A204.1 (cell line): ENCODE results near the gene OR2T8.

Experiments used
- FAIRE-seq: peaks from 2 replicates; lab custom pipeline; 2012; peaks lifted over from hg19 to GRCh38; lab: Jason Lieb, UNC

The OR2T8 gene, protein sequence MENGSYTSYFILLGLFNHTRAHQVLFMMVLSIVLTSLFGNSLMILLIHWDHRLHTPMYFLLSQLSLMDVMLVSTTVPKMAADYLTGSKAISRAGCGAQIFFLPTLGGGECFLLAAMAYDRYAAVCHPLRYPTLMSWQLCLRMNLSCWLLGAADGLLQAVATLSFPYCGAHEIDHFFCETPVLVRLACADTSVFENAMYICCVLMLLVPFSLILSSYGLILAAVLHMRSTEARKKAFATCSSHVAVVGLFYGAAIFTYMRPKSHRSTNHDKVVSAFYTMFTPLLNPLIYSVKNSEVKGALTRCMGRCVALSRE

DNA sequence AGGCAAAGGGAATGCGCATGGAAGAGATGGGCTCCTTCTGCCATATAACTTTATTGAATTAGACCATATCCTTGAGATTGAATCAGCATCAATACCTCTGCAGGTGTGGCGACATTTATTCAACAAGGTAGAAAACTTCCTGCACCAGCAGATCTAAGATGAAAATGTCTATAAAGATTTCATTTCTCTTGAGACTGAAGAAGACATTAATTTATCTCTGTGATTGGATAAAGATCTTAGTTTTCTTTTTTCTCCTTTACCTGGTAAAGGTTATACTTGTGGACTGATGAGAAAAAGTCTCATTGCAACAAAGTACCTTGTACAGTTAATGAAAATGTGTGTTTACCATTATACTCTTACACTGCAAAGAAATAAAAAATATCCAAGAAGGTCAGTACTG lies at the start of gene OR2T8:
TSS of gene OR2T8 (plus strand) at position 301 of the 400 bp plus-strand sequence. CDS start 766 bp downstream, outside the sequence.
- FAIRE-seq, result no peak

DNA sequence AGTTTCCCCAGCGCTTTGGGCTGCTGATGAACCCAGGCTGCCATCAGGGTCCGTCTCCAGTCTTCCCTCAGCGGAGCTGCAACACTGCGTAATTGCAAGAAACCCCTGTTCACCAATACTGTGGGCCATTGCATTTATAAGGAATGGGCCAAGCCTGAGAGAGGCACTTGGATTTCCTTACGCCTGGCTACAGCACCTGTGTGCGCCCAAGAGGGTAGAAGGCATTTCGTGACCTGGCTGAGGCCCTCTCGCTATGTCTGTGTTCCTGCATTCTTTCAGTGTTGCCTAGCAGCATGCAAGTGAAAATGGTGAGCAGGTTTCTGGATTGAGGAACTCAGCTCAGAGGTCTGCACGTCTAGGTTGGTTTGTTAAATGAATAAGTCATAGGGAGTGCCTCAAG lies 36.7 kb upstream of the OR2T8 start:
- FAIRE-seq, result no peak

DNA sequence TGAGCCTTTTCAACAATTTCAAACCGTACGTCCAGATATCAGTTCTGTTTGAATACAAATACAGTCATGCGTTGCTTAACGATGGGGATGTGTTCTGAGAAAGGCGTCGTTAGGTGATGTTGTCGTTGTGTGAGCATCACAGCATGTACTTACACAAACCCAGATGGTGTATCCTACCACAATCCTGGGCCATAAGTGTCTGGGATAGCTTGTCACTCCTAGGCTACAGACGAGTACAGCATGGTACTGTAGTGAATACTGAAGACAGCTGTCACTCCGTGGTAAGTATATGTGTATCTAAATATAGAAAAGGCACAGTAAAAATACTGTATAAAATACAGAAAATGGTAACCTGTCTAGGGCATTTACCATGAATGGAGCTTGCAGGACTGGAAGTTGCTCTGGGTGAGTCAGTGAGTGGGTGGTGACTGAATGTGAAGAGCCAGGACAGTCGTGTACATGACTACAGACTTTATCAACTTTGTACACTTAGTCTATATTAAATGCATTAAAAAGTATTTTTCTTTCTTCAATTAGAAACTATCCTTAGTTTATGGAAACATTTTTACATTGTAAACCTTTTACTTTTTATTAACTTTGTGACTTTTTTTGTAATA lies 35.1 kb upstream of the OR2T8 start:
- peak; percentile 49 for FAIRE-seq

DNA sequence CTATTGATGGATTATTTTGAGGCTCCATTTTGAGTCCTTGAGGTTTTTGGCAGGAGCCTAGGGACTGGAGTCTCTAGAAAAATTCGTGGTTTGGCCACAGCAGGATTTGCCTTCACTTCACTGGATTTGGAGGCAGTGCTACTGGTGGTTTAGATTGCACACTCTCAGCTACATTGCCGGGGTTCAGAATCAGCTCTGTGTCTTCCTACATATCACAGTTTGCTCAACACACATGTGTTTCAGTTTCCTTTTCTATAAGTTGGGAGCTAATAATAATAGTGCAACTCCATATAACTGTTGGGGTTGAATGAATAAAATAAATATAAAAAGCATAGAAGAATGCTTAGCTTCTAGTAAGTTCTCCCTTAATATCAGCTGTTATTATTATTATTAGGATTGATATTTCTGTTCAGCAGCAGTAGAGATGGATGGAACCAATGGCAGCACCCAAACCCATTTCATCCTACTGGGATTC lies 24.9 kb upstream of the OR2T8 start, which contains the start of gene OR2W3:
TSS of gene OR2W3 (plus strand) at position 425 of the 475 bp plus-strand sequence. CDS start at position 425, 0 bp downstream.
- FAIRE-seq, result no peak

DNA sequence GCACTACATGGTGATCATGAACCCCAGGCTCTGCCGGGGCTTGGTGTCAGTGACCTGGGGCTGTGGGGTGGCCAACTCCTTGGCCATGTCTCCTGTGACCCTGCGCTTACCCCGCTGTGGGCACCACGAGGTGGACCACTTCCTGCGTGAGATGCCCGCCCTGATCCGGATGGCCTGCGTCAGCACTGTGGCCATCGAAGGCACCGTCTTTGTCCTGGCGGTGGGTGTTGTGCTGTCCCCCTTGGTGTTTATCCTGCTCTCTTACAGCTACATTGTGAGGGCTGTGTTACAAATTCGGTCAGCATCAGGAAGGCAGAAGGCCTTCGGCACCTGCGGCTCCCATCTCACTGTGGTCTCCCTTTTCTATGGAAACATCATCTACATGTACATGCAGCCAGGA lies 24.1 kb upstream of the OR2T8 start:
- FAIRE-seq, result no peak

DNA sequence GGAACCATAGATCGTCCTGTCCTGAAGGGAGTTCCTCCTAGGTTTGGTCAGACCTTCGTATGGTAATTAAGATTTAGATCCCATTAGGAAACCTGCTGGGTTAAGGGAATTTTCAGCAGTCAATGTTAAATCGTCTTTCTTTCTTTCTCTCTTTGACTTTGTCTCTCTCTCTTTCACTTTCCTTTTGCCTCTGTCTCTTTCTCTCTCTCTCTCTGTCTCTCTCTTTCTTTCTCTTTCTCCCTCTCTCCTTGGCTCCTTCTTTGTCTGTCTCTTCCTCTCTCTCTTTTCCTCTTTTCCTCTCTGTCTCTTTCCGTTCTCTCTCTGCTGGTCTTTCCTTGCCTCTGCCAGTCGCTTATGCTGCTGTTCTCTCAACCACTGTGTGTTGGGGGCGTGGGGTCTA lies 15.9 kb upstream of the OR2T8 start:
- FAIRE-seq, result no peak

DNA sequence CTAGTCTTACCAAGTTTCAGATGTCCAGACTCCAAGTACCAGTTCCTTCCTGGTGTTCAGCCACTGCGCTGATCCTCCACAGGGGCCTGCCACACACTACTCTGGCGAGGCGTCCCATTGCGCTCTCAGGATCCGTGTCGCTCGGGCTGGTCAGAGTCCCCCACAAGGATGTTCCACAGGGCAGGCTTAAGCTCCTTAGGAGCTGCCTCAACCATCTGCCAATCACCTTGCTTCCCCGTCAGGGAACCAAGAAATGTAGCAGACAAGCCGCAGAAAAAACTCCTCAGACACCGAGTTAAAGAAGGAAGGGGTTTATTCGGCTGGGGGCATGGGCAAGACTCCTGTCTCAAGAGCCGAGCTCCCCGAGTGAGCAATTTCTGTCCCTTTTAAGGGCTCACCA lies 14.9 kb upstream of the OR2T8 start:
- FAIRE-seq, result no peak

DNA sequence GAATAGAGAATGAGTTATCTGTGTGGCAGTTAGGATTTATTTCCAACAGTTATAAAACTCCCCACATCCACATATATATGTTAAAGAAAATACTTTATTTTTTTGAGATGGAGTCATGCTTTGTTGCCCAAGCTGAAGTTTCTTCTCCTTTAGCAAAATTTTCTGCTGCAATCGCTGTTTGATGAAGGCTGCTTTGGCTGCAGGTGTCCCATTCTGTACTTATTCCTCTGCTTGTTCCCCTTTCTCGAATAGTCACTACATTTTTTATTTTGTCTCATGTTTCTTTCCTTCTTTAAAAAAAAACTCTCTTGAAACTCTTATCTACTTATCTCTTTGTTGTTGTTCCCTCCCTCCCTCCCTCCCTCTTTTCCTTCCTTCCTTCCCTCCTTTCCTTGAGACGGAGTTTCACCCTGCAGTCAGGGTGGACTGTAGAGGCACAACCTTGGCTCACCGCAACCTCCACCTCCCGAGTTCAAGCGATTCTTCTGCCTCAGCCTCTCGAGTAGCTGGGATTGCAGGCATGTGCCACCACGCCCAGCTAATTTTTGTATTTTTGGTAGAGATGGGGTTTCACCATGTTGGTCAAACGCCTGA lies 14.0 kb upstream of the OR2T8 start:
- no peak for FAIRE-seq

DNA sequence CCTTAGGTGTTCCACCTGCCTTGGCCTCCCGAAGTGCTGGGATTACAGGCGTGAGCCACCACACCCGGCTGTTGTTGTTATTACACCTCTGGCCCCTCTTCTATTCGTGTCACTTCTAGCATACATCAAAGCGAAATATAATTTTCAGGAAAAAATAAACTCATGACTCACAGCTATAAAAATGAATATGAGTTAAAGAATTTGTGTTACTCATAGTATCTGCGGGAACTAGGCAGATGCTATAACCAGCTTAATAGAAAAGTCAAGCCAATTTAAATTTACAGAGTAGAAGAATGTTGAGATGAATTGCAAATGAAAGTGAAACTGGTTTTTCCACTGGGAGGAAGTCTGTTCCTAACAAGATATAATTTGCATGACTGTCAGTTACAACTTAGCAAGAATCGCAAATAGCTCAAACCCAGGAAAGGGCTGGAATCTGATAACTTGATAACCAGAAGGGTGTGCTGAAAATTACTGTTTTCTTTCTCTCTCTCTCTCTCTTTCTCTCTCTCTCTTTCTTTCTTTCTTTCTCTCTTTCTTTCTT lies 13.5 kb upstream of the OR2T8 start:
- FAIRE-seq, result peak; percentile 99

DNA sequence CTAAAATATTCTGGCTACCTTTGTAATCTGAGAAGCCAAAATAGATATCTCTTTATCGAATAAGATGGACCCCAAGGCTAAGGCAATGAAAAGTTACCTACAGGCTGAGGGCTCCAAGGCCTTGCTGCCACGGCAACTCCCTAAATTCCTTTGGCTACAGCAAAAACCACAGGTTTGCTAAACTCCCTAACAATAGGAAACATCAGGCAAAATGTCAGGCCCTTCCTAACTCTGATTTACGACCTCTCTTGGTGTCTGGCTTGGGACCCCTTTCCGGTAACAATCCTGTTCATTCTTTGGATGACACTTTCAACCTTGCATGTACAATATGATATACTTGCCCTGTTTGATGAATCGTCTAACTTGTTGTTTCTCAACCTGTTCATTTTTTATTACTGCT lies 11.3 kb upstream of the OR2T8 start:
- no peak for FAIRE-seq

DNA sequence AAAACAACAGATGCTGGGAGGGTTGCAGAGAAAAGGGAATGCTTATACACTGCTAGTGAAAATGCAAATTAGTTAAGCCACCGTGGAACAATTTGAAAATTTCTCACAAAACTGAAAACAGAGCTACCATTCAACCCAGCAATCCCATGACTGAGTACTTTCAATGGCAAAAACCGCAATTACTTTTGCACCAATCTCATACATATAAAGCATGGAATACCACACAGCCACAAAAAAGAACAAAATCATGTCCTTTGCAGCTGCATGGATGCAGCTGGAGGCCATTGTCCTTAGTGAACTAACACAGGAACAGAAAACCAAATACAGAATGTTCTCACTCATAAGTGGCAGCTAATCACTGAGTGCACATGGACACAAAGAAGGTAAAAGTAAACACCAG lies 6.3 kb upstream of the OR2T8 start:
- FAIRE-seq, result no peak

DNA sequence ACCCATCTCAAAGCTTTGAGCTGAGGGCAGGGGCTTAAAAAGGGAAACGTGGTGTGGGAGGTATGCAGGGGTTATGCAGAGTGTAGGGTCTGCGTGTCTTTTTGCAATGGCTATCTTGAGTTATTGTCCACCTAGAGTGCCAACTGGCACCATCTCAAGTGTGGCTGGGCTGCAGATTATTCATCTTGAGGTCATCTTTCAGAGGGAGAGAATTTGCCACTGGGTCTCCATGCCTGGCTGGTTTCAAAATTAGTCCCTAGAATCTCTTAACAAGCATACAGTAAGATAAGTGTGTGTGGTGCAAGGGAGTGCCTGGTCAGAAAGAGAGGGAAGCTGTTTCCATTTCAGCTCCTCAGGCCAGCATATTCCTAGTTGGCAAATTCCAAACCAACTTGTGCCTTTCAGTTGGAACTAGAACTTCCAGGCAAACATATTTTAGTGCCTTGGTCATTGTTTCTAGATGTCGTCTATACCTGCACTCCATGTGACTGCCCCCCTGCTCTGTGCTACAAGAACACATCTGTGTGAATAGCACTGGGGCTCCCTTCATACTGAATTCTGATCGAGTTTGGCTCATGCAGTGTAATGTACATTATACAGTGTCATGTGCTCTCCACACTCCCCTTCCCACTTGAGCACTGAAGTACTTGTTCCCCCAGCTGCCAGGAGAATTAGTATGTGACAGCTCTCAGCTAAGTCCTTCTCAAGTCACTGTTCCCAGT lies 5.0 kb upstream of the OR2T8 start:
- FAIRE-seq, result no peak

DNA sequence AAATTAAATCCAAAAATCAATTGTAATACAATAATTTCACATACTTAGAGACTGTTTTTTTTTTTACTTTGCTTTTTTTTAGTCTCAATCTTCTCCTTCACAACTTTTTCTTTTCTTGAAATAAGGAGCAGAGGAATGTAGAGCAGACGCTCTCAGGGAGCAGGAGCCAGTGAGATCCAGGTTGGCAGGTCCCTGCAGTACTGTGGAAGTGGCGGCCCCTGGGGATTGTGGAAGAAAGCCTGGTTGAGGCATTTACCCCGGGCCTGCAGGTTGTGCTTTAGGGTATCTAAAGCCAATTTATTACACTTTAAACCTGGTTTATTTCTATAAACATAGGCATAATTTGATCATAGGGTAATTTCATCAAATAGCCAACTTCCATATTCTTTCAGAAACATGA lies 3.9 kb downstream of the OR2T8 start:
- FAIRE-seq, result no peak

DNA sequence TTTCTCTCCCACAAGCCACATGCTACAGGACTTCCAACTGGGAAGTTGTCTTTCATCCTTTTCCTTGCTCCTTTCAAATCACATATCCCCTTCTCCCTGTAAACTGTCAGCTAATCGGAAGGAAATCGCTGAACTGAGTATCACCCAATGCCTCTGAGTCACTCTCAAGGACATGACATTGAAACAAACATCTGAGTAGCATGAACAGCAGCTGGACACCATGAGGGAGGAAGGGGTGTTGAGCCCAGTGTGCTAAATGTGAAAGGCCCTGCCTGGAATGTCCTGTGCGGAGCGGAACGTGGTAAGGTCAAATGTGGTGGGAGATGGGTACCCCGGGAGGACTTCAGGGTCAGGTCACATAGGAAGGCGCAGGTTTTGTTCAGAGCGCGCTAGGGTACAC lies 4.8 kb downstream of the OR2T8 start, which contains the start of gene OR2AJ1:
TSS of gene OR2AJ1 (plus strand) at position 22 of the 400 bp plus-strand sequence. CDS start 8,880 bp downstream, outside the sequence.
- no peak for FAIRE-seq

DNA sequence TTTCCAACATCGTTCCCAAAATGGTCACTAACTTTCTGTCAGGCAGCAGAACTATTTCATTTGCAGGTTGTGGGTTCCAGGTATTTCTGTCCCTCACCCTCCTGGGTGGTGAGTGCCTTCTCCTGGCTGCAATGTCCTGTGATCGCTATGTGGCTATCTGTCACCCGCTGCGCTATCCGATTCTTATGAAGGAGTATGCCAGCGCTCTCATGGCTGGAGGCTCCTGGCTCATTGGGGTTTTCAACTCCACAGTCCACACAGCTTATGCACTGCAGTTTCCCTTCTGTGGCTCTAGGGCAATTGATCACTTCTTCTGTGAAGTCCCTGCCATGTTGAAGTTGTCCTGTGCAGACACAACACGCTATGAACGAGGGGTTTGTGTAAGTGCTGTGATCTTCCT lies 13.9 kb downstream of the OR2T8 start:
- FAIRE-seq, result no peak

DNA sequence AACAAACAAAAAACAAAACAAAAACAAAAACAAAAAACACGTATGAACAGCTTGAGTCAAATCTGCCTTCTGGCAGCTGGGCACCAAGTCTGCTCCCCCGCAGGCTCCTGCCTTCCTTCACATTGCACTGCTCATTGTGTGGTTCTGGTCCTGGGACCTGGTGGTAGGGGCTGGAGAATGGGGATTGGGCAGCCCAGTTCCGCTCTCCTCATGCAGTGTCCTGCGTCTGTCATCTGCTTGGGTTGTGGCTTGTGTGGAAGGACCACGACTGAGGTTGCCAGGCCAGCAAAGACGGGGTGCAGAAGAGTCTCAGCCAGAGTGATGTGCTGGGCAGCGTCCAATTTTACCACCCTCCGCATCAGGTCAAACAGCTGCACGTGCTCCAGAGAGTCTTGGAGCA lies 15.7 kb downstream of the OR2T8 start:
- FAIRE-seq, result no peak

DNA sequence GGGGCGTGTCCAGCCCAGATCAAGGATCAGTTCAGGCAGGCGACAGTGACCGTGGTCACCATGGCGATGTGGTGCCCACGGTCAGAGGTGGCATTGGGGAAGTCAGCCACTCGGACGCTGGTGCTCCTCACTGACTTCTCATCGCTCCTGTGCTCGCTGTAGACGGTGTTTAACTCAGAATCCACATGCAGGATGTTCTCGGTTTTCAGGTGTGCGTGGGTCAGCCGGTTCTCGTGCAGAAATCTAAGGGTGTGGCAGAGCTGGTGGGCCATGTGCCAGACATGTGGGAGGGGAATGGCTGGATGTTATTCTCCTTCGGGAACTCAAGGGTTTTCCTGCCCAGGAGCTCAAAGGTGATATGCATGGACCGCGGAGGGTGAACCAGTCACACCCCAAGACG lies 16.4 kb downstream of the OR2T8 start:
- FAIRE-seq, result no peak

DNA sequence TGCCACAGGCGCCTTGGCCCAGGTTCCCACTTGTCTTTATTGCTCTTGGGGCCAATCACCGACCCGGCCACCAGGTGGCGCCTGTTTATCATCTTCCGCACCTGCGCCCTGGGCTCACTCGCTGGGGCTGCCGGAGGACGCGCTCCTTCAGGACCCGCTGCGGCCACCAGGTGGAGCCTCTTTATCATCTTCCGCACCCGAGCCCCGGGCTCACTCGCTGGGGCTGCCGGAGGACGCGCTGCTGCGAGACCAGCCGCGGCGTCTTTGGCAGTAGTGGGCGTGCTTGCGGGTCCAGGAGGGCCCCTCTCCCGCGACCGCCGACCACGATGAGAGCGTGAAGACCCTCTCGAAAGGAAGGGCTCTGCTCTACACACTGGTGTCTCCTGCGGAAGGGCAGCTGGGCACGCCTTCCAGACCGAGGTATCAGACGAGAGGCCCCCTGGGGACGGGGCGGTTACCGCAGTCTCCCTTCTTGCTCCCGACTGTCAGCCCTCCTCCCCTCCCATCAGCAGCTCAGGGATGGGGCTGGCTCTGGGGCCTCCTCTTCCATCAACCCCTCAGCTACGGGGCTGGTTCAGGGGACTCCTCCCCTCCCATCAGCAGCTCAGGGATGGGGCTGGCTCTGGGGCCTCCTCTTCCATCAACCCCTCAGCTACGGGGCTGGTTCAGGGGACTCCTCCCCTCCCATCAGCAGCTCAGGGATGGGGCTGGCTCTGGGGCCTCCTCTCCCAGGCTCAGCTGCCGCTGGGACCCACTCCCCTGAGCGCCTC lies 17.1 kb downstream of the OR2T8 start:
- peak; percentile 97 for FAIRE-seq

DNA sequence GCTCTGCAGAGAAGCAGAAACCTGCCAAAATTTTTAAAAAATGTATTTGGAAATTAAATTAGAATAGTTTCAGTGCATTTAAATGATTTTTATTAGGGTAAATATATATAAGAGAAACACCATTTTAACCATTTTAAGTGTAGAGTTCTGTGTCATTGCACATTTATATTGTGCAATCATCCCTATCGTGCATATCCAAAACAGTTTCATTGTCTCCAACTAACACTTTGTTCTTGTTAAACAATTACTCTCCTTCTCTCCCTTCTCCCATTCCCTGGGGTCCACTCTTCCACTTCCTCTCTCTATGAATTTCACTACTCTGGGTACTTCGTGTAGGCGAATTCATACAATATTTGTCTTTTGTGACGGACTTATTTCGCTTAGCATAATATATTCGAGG lies 22.6 kb downstream of the OR2T8 start:
- FAIRE-seq, result no peak

DNA sequence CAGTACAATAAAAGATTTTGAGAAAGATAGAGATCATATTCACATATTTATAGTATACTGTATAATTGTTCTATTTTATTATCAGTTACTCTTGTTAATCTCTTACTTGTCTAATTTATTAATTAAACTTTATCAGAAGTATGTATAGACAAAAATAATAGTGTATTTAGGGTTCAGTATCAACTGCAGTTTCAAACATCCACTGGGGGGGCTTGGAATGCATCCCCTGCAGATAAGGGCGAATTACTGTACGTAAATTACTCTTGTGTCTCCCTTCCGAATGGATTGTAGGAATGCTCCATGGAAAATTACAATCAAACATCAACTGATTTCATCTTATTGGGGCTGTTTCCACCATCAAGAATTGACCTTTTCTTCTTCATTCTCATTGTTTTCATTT lies 28.5 kb downstream of the OR2T8 start, which contains the start of gene OR2L8:
TSS of gene OR2L8 (plus strand) at position 301 of the 400 bp plus-strand sequence. CDS start at position 301, 0 bp downstream.
- FAIRE-seq, result no peak

DNA sequence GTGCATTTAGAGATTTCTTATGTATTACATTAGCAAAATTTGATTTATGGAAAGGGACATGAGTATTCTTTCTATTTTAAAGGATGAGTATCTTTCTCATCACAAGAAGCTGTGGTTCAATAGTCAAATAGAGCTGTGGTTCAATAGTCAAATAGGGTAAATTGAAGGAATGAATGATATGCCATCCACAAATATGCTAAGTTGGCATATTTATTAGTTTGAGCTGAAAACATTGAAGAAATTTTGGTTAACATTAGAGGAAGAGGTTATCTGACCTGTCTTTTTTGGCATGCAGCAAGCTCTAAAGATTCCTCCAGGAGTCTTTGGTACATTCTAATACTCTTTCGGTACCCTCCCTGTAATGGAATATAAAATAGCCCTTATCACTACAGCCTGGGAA lies 33.4 kb downstream of the OR2T8 start:
- FAIRE-seq, result no peak
